ENCODE results near the gene MRS2.
"Not testable (repeated sequence)": the region's sequence is repeated elsewhere in the genome, so short reads cannot be mapped to it uniquely, and the experiment has no call there.

- not testable (repeated sequence) for TF ChIP-seq PPARA (CRISPR knock-in tag; IDR thresholded peaks at IDR 0.05; ENCODE audit: borderline replicate concordance); ZFP30 (CRISPR knock-in tag; IDR thresholded peaks at IDR 0.05); ZNF565 (CRISPR knock-in tag; conservative IDR thresholded peaks at IDR 0.05; ENCODE audit: low read depth); RARB (CRISPR knock-in tag; IDR thresholded peaks at IDR 0.05); PATZ1 (CRISPR knock-in tag; IDR thresholded peaks at IDR 0.05; ENCODE audit: borderline replicate concordance); ZNF8 (CRISPR knock-in tag; IDR thresholded peaks at IDR 0.05); ESRRG (CRISPR knock-in tag; IDR thresholded peaks at IDR 0.05)
Measured at GRCh38 chr6:24382891-24383494, 19.7 kb upstream of the MRS2 start.

Data from SK-N-SH treated with all-trans-retinoic acid at 6 μM for 48 hours (cell line).